LNCAP (cell line): Measurements from ENCODE around the gene OR4N2.

ENCODE experiments used
- TF ChIP-seq, protein P1 (sequence below): fragments of 450-650 bp; IDR thresholded peaks from 2 replicates; pipeline ENCODE4 v1.5.1; 2017; ENCODE audit warnings: mild to moderate bottlenecking

Gene OR4N2

GRCh38 chr14:19801118-19801464, 2.5 kb upstream of the OR4N2 start:
- TF ChIP-seq, protein P1, sequence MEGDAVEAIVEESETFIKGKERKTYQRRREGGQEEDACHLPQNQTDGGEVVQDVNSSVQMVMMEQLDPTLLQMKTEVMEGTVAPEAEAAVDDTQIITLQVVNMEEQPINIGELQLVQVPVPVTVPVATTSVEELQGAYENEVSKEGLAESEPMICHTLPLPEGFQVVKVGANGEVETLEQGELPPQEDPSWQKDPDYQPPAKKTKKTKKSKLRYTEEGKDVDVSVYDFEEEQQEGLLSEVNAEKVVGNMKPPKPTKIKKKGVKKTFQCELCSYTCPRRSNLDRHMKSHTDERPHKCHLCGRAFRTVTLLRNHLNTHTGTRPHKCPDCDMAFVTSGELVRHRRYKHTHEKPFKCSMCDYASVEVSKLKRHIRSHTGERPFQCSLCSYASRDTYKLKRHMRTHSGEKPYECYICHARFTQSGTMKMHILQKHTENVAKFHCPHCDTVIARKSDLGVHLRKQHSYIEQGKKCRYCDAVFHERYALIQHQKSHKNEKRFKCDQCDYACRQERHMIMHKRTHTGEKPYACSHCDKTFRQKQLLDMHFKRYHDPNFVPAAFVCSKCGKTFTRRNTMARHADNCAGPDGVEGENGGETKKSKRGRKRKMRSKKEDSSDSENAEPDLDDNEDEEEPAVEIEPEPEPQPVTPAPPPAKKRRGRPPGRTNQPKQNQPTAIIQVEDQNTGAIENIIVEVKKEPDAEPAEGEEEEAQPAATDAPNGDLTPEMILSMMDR, result no peak

- TF ChIP-seq, protein P1, result no peak
Measured at GRCh38 chr14:19823178-19823577, 19.6 kb downstream of the OR4N2 start.

- TF ChIP-seq, protein P1, result no peak
Measured at GRCh38 chr14:19823765-19824164, 20.2 kb downstream of the OR4N2 start.

GRCh38 chr14:19828314-19828713, 24.7 kb downstream of the OR4N2 start:
- TF ChIP-seq, protein P1, result no peak

DNA sequence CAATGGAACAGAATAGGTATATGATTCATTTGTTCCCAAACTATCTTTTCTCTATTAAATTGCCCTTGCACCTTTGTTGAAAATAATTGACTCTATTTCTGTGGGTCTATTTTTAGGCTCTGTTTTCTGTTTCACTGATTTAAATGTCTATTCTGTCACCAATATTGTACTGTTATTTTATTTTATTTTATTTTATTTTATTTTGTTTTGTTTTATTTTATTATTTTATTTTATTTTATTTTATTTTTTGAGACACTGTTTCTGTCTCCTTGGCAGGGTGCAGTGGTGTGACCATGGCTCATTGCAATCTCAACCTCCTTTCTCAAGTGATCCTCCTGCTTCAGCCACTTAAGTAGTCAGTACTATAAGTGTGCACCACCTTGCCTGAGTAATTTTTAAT, 34.9 kb downstream of the OR4N2 start:
- TF ChIP-seq, protein P1, result no peak

DNA sequence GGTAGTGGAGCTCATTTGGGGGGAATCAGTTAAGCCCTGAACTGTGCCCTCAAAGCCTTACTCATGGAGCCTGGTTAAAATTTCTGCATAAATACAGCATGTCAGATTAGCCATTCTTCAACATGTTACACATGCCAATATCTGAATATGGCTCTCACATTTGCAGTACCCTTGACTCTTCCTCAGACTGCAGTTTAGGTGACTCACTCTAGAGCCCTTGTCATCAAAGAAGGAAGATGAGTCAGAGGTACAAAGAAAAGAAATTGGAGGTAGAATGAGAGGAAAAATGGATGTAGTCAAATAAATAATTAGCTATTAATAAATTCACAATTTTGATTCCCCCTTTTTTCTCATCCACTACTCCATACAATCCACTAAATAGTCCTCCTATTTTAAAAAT, 47.8 kb downstream of the OR4N2 start:
- TF ChIP-seq, protein P1, result no peak

DNA sequence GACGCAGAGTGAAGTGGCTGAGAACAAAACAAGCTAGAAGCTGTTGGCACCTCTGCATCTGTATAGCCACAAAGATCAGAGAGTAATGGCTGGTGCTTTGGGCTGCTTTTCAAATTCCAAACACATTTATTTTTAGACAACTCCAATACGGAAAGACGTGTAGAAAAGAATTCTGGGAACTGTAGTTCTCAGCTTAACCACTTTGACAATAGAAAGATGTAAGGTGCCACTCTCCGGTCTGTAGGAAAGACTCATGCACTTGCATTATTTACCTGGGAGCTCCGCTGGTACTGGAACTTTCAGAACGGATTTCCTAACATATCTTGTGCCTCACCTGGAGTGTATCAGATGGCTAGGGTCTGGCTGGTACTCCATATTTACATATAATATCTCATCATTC, 69.6 kb downstream of the OR4N2 start:
- TF ChIP-seq, protein P1, result 0 out of 2 replicates have a peak, but pooled peaks have one; percentile 9

GRCh38 chr14:19874842-19875241, 71.3 kb downstream of the OR4N2 start, which contains the start of gene OR4K2:
Gene OR4K2, plus strand, starts transcription at chr14:19875142. Its CDS starts 1,126 bp downstream, at chr14:19876268.
- TF ChIP-seq, protein P1, result no peak
